AG09309 (cell line): ENCODE results near the gene PPY.
"Not testable (repeated sequence)": the region's sequence is repeated elsewhere in the genome, so short reads cannot be mapped to it uniquely, and the experiment has no call there.

Source experiments
- DNase-seq: peaks from one replicate; pipeline ENCODE4 v3.0.0-alpha.2; 2010; ENCODE audit warnings: low read depth
- H3K4me3 ChIP-seq: 2 replicates; pipeline ENCODE4 v1.5.1; 2011; ENCODE audit warnings: mild to moderate bottlenecking, low read depth, low read length, moderate library complexity; ENCODE audit not compliant: control insufficient read depth
- TF ChIP-seq, protein P1 (sequence below): IDR thresholded peaks from 2 replicates; pipeline ENCODE4 v1.5.1; 2011; ENCODE audit warnings: mild to moderate bottlenecking, low read depth, low read length, inconsistent platforms; ENCODE audit not compliant: insufficient read depth, control insufficient read depth; ENCODE audit errors: missing control alignments

Gene PPY

DNA sequence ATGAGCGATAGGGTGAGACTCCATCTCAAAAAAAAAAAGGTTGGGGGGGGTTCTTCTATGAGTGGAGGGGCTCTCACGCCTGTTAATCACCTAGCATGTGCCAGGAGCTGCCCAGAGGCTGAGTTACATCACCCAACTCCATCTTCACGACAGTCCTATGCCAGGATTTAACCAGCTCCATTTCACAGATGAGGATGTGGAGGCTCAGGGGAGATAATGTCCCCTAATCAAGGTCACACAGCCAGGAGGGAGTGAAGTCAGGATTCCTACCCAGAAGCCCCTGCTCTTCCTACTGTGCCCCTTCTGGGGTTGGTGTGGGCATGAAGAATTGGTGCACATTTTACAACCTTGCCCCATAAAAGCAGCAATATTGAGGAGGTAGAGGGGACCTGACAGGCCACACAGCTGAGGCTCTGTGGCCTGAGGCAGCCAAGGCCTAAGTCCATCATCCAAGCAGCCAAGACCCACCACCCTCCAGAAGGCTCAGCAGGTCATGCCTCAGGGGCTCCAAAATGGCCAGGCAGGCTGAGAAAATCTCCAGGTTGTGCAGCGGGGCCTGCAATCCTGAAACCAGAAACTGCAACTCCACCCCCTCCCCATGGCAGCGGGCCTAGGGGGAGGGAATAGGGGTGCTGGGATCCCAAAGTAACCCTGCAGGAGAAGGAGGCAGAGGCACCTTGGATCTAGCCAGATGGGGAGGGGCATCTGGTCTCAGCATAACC lies 6.9 kb downstream of the PPY start:
- DNase-seq, result no peak
- TF ChIP-seq, protein P1, sequence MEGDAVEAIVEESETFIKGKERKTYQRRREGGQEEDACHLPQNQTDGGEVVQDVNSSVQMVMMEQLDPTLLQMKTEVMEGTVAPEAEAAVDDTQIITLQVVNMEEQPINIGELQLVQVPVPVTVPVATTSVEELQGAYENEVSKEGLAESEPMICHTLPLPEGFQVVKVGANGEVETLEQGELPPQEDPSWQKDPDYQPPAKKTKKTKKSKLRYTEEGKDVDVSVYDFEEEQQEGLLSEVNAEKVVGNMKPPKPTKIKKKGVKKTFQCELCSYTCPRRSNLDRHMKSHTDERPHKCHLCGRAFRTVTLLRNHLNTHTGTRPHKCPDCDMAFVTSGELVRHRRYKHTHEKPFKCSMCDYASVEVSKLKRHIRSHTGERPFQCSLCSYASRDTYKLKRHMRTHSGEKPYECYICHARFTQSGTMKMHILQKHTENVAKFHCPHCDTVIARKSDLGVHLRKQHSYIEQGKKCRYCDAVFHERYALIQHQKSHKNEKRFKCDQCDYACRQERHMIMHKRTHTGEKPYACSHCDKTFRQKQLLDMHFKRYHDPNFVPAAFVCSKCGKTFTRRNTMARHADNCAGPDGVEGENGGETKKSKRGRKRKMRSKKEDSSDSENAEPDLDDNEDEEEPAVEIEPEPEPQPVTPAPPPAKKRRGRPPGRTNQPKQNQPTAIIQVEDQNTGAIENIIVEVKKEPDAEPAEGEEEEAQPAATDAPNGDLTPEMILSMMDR, result no peak
- no peak overlapping the region for H3K4me3 ChIP-seq

DNA sequence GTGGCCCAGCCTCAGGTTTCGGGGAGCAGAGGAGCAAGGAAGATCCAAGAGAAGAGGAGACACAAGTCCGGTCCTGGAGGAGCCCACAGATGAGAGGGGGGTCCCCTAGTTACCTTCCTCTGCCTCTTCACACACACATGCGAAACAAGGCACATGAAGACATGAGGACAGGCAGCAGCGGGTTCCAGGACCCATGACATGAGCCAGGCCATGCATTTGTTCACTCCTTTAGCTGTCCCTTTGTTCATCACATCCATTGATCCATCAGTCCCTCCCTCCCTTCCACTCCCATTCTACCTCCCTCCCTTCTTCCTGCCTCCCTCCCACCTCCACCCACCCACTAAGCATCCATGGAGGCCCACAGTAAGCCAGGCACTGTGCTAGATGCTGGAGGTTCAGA lies 9.4 kb downstream of the PPY start:
- no peak overlapping the region for H3K4me3 ChIP-seq
- TF ChIP-seq, protein P1, result no peak
- DNase-seq, result no peak

DNA sequence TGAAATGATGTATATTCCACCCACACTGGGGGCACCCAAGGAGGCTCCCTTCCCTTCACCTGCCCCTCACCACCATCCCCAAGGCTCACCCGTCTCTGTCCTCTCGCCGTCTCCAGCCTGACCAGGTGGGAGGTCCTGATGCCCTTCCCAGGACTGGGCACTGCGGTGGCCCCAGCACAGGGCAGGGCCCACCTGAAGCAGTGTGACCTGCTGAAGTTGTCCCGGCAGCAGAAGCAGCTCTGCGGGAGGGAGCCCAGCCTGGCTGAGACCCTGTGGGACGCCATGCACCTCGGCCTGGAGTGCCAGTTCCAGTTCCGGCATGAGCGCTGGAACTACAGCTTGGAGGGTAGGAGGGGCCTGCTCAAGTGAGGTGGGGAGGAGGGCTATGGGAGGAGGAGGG lies 9.9 kb downstream of the PPY start:
- no peak overlapping the region for H3K4me3 ChIP-seq
- TF ChIP-seq, protein P1, result no peak
- DNase-seq, result no peak

DNA sequence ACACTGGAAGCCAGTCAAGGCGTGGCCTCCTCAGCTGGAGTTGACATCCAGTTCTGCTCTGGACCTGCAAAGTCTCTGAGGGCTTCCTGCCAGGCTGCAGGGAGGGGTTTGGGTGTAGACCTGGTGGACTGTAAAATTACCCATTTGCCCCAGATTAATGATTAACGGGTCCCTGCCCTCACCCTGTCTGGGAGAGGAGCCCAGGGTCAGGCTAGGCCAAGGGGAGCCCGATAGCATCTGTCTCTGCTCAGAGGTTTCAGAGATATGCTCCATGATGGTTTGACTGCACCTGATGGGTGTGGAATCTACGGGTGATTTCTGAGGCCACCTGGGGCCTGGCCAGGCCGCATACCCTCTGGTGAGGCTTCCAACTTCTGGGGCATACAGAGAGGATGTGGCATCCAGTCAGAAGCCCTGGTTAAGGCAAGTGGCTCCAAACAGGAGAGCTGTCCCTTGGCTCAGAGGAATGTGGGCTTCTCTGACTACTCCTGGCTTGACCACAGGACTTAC lies 11.2 kb downstream of the PPY start:
- H3K4me3 ChIP-seq, result no peak overlapping the region
- no peak for DNase-seq
- TF ChIP-seq, protein P1, result no peak

DNA sequence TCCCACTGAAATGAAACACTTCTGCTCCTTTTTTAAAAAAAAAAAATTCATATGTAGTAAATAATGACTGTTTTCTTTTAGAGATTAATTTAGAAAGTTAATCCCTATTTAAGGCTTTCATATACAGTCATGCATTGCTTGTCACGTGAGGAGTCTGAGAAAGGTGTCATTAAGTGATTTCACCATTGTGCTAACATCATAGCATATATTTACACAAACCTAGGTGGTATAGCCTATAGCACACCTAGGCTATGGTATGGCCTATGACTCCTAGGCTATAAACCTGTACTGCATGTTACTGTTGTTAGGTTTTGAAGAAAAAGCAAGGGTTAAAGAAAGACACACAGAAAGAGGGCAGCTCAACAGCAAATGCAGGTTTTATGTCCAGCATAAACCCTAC lies 13.7 kb downstream of the PPY start:
- TF ChIP-seq, protein P1, result no peak
- H3K4me3 ChIP-seq, result no peak overlapping the region
- DNase-seq, result no peak

DNA sequence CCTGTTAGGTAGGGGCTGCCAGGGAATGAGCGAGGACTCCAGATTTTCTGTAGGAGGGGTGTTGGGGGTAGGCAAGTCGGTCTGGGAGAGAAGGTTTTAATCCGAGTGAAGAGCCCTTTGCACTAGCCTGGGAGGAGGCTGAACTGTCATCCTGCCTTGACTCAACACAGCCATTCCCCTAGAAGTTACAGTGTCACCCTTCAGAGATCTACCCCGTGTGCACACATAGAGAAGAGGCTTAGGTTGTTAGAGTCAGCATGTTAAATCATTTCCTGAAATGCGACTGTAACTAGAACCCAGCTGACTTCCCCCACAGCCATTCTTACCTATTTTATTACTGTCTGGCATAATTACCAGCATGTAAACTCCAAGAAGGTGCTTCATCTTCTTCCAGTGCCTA lies 14.3 kb downstream of the PPY start:
- not testable (repeated sequence) for H3K4me3 ChIP-seq, DNase-seq

DNA sequence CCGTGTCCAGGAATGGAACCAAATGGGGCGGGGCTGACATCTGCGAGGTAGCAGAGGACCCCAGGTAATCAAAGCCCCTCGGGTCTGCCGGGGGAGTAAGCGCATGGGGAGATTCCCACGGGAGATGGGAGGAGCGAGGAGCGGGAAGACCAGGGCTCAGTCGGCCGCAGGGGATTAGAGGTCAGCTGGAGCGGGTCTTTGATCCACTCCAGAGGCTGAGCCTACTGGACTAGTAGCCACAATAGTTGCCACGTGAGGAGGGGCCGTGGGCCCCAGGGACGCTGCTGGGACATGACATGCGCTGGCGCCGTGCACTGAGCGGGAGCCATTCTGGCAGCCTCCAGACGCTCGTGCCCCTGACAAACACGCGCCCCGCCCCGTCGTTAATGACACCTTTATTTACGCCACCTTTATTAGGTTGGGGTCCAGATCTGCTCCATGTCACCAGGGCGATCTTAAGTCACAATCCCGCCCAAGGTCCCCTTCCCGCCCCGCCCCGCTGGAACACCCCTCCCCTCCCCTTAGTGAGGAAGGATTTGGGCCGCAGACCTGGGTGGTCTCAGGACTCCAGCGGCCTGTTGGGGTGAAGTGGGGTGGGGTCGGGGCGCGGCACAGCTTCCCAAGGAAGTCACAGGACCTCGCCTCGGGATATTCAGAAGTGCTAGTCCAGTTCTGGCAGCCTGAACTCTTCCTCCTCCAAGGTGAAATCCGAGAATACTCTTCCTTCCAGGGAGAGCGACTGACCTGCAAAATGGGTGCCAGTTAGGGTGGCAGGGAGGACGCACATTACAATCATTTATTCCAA lies 15.0 kb downstream of the PPY start:
- TF ChIP-seq, protein P1, result no peak
- H3K4me3 ChIP-seq, result no peak overlapping the region
- no peak for DNase-seq
